HG03159 (cell line): ENCODE data around the gene ZDHHC11.
"Not testable (repeated sequence)": the region's sequence is repeated elsewhere in the genome, so short reads cannot be mapped to it uniquely, and the experiment has no call there.

Source experiments
- ATAC-seq: cut with Tn5 transposase; IDR thresholded peaks from one replicate; pipeline ENCODE4 v1.9.1; 2021; ENCODE audit warnings: mild to moderate bottlenecking, moderate library complexity; ENCODE audit not compliant: unreplicated experiment

ZDHHC11 gene

GRCh38 chr5:860506-861150 is 9.8 kb upstream of the ZDHHC11 start:
- no peak for ATAC-seq

GRCh38 chr5:859798-860296 is 9.1 kb upstream of the ZDHHC11 start:
- no peak for ATAC-seq

- ATAC-seq = no peak
Measured at GRCh38 chr5:859391-859790, 8.6 kb upstream of the ZDHHC11 start.

DNA sequence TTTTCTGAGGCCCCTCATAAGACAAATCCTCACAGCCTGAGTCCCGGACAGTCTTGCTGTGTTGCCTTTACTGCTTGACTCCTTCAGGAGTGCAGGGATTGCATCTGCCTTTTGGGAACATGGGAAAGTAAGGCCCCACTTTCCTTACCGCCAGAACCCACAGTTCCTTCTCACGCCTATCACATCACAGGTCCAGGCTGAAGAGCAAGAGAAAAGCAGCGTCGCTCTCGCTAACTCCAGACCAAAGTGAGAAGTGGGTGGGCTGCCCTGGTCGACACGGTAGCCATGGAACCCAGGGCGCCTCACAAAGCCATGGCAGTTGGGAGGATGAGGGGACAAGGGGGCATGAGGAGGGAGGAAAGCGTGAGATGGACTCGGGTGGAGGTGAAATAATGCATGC is 7.9 kb upstream of the ZDHHC11 start:
- ATAC-seq = no peak

DNA sequence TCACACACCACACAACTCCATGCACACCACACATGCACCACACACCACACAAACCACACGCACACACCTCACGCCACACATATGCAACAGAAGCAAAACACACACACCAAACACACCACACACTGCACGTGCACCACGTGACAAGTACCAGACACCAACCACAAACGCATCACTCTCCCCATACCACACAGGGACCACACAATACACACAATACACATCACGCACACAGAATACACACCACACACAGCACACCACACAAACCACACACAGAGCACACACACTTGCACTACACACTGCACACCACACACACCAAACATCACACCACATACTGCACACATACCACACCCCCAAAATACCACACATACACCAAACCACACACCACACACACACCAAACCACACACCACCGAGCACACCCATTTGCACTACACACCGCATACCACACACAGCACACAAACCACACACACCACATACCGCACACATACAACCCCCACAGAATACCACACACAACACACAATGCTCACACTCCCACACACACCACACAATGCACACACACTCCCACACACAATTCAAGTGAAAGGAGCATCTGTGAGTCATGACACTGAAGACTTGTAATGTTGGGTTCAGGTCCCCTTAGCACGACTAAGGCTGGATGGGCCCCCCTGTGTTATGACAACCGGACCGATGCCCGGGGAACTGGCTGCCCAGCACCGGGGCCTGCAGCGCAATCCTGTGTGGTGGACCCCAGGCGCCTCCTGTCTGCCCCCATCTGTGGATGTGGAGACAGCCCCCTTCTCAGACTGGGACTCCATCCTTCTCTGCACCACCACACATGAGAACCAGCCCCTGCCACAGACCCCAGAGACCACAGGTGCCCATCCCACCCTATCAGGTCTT is 6.0 kb upstream of the ZDHHC11 start:
- ATAC-seq = no peak

DNA sequence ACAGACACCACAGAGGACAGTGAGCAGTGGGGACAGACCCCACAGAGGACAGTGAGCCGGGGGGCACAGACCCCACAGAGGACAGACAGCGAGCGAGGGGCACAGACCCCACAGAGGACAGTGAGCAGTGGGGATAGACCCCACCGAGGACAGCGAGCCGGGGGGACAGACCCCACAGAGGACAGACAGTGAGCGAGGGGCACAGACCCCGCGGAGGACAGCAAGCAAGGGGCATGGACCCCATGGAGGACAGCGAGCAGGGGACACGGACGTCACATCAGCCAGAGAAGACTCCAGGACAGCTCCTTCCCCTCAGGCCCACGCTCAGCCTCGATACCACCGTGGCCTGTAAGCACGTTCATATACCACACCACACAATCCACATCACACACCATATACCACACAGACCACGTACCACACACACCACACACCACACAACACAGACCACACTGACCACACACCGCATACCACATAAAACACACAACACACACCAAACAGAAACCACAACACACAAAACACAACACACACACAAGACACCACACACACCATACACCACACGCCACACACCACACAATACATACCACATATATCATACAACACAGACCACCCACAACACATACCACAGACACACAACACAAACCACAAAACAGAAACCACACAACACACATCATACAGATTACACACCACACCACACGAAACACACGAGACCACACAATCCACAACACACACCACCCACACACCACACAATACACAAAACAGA is 5.2 kb upstream of the ZDHHC11 start:
- ATAC-seq = no peak

GRCh38 chr5:854966-855743 is 4.4 kb upstream of the ZDHHC11 start:
- no peak for ATAC-seq

DNA sequence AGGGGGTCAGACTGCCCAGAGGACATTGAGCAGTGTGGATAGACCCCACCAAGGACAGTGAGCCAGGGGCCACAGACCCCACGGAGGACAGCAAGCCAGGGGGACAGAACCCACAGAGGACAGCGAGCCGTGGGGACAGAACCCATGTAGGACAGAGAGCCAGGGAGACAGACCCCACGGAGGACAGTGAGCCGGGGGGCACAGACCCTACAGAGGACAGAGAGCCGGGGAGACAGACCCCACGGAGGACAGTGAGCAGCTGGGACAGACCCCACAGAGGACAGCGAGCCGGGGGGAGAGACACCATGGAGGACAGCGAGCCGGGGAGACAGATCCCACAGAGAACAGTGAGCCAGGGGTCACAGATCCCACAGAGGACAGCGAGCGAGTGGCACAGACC is 3.4 kb upstream of the ZDHHC11 start:
- ATAC-seq = no peak

DNA sequence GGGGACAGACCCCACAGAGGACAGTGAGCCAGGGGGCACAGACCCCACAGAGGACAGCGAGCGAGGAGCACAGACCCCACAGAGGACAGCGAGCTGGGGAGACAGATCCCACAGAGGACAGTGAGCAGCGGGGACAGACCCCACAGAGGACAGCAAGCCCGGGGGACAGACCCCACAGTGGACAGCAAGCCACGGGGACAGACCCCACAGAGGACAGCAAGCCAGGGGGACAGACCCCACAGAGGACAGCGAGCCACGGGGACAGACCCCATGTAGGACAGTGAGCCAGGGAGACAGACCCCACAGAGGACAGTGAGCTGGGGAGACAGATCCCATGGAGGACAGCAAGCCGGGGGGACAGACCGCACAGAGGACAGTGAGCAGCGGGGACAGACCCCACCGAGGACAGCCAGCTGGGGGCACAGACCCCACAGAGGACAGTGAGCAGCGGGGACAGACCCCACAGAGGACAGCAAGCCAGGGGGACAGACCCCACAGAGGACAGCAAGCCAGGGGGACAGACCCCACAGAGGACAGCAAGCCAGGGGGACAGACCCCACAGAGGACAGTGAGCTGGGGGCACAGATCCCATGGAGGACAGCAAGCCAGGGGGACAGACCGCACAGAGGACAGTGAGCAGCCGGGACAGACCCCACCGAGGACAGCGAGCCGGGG is 2.8 kb upstream of the ZDHHC11 start:
- ATAC-seq = not testable (repeated sequence)

- no peak for ATAC-seq
Measured at GRCh38 chr5:852431-853401, 1.9 kb upstream of the ZDHHC11 start.

DNA sequence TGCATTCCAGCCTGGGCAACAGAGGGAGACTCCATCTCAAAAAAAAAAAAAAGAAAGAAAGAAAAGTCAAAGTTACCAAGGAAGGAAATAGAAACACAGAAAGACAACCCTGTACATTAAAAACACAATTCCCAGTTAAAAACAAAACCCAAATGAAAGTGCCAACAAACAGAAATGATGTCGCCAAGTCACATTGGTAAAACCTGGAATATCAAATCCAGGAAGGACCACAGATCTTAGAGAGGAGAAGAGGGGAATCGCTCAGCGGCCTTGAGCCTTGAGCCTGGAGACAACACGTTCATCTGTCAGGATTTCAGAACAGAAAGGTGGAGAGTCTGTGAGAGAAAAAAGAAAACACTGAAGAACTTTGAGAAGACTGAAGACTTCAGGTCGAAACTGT is 1.2 kb upstream of the ZDHHC11 start:
- ATAC-seq = no peak

DNA sequence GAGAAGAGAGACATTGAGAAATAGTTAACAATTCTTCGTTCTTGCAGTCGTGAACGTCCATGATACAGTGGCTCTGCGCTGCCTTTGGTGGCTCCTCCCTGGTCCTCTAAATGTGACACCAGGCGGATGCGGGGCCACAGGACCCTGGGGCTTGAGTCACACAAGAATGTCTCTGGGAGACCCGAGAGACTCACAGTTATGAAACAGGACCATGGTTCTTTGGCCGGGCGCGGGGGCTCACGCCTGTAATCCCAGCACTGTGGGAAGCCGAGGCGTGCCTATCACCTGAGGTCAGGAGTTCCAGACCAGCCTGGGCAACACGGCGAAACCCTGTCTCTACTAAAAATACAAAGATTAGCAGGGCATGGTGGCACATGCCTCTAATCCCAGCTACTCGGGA is 767 bp upstream of the ZDHHC11 start:
- no peak for ATAC-seq

GRCh38 chr5:851076-851475 is 290 bp upstream of the ZDHHC11 start:
- no peak for ATAC-seq

GRCh38 chr5:849651-850301 is 1.0 kb downstream of the ZDHHC11 start:
- ATAC-seq = no peak

GRCh38 chr5:848671-849111 is 2.1 kb downstream of the ZDHHC11 start:
- no peak for ATAC-seq

GRCh38 chr5:847736-848135 is 3.0 kb downstream of the ZDHHC11 start:
- ATAC-seq = not testable (repeated sequence)

GRCh38 chr5:847212-847611 is 3.6 kb downstream of the ZDHHC11 start:
- ATAC-seq = not testable (repeated sequence)

DNA sequence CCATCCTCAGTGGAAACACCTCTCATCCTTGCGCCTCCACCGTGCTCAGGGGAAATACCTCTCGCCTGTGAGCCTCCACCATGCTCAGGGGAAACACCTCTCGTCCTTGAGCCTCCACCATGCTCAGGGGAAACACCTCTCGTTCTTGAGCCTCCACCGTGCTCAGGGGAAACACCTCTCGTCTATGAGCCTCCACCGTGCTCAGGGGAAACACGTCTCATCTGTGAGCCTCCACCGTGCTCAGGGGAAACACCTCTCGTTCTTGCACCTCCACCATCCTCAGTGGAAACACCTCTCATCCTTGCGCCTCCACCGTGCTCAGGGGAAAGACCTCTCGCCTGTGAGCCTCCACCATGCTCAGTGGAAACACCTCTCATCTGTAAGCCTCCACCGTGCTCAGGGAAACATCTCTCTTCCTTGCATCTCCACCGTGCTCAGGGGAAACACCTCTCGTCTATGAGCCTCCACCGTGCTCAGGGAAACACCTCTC is 4.1 kb downstream of the ZDHHC11 start:
- not testable (repeated sequence) for ATAC-seq
